GM04504 (cell line): ENCODE measurements around the gene CHST4.
"Not testable (repeated sequence)": the region's sequence is repeated elsewhere in the genome, so short reads cannot be mapped to it uniquely, and the experiment has no call there.

Source experiments
- DNase-seq: peaks from one replicate; pipeline ENCODE4 v3.0.0-alpha.2; 2012; ENCODE audit warnings: low read depth

The CHST4 gene

GRCh38 chr16:71524566-71525553 is 1.4 kb upstream of the CHST4 start:
- DNase-seq, result no peak

GRCh38 chr16:71528257-71528656 is 2.0 kb downstream of the CHST4 start:
- no peak for DNase-seq

GRCh38 chr16:71528863-71529262 is 2.6 kb downstream of the CHST4 start:
- no peak for DNase-seq

GRCh38 chr16:71532366-71532765 is 6.1 kb downstream of the CHST4 start:
- DNase-seq, result no peak

- DNase-seq, result no peak
Measured at GRCh38 chr16:71536752-71537499, 10.7 kb downstream of the CHST4 start.

- peak; percentile 12 for DNase-seq
Measured at GRCh38 chr16:71537643-71538042, 11.4 kb downstream of the CHST4 start.

GRCh38 chr16:71542377-71542776 is 16.2 kb downstream of the CHST4 start:
- no peak for DNase-seq

GRCh38 chr16:71547168-71547567 is 20.9 kb downstream of the CHST4 start:
- DNase-seq, result no peak

- no peak for DNase-seq
Measured at GRCh38 chr16:71552698-71553503, 26.7 kb downstream of the CHST4 start.

- no peak for DNase-seq
Measured at GRCh38 chr16:71555230-71555891, 29.1 kb downstream of the CHST4 start.

- no peak for DNase-seq
Measured at GRCh38 chr16:71557299-71557698, 31.1 kb downstream of the CHST4 start.

- no peak for DNase-seq
Measured at GRCh38 chr16:71557954-71558582, 31.8 kb downstream of the CHST4 start.

- no peak for DNase-seq
Measured at GRCh38 chr16:71559855-71560254, 33.6 kb downstream of the CHST4 start.

GRCh38 chr16:71561886-71562285 is 35.7 kb downstream of the CHST4 start:
- not testable (repeated sequence) for DNase-seq

GRCh38 chr16:71562552-71562951 is 36.3 kb downstream of the CHST4 start:
- no peak for DNase-seq

GRCh38 chr16:71564335-71564967 is 38.2 kb downstream of the CHST4 start:
- DNase-seq, result no peak

- DNase-seq, result no peak
Measured at GRCh38 chr16:71565812-71566700, 39.8 kb downstream of the CHST4 start.

GRCh38 chr16:71567931-71568330 is 41.7 kb downstream of the CHST4 start:
- DNase-seq, result no peak

- no peak for DNase-seq
Measured at GRCh38 chr16:71568551-71568950, 42.3 kb downstream of the CHST4 start.

- DNase-seq, result no peak
Measured at GRCh38 chr16:71569621-71570020, 43.4 kb downstream of the CHST4 start.
